ENCODE results near the gene C17orf114.

Gene C17orf114

GRCh38 chr17:4789951-4790704 lies 12.0 kb downstream of the C17orf114 start (continued):
- TF ChIP-seq ZNF639 (CRISPR knock-in tag; conservative IDR thresholded peaks at IDR 0.05): no peak; the same call in 1 of the 2 replicates
- no peak for TF ChIP-seq ZSCAN29 (CRISPR knock-in tag; conservative IDR thresholded peaks at IDR 0.05)
- TF ChIP-seq ZNF512 (CRISPR knock-in tag; IDR thresholded peaks at IDR 0.05): no peak
- TF ChIP-seq STAG1 (CRISPR knock-in tag; IDR thresholded peaks at IDR 0.05): peak; percentile 79
- no peak for TF ChIP-seq NFIB (CRISPR knock-in tag; IDR thresholded peaks at IDR 0.05; ENCODE audit: borderline replicate concordance)
- TF ChIP-seq HBP1 (CRISPR knock-in tag; IDR thresholded peaks at IDR 0.05; ENCODE audit: low read depth): no peak
- no peak for TF ChIP-seq KDM6A (CRISPR knock-in tag; IDR thresholded peaks at IDR 0.05; ENCODE audit: low read depth)
- TF ChIP-seq ZIK1 (CRISPR knock-in tag; IDR thresholded peaks at IDR 0.05; ENCODE audit: borderline replicate concordance, low read depth): no peak; the same call in 1 of the 2 replicates
- no peak for TF ChIP-seq TBL1XR1 (IDR thresholded peaks at IDR 0.05; ENCODE audit: borderline replicate concordance, low read length, partially characterized antibody)
- peak; percentile 53 for TF ChIP-seq ZNF629 (CRISPR knock-in tag; conservative IDR thresholded peaks at IDR 0.05)
- TF ChIP-seq ZNF772 (CRISPR knock-in tag; IDR thresholded peaks at IDR 0.05): no peak; the same call in 1 of the 2 replicates
- no peak for TF ChIP-seq FOXK2 (IDR thresholded peaks at IDR 0.05)
- TF ChIP-seq DRAP1 (CRISPR knock-in tag; IDR thresholded peaks at IDR 0.05): no peak; the same call in 1 of the 2 replicates
- TF ChIP-seq ZNF496 (CRISPR knock-in tag; IDR thresholded peaks at IDR 0.05; ENCODE audit: insufficient replicate concordance): no peak
- TF ChIP-seq FOXP4 (CRISPR knock-in tag; IDR thresholded peaks at IDR 0.05): peak; percentile 22; the same call in 1 of the 2 replicates
- TF ChIP-seq SRSF9 (IDR thresholded peaks at IDR 0.05; ENCODE audit: borderline replicate concordance, insufficient read depth, low read depth, low read length, poor library complexity, severe bottlenecking): no peak
- TF ChIP-seq SMAD1 (CRISPR knock-in tag; IDR thresholded peaks at IDR 0.05; ENCODE audit: borderline replicate concordance, low read depth): no peak
- no peak for TF ChIP-seq ZNF569 (CRISPR knock-in tag; IDR thresholded peaks at IDR 0.05; ENCODE audit: borderline replicate concordance)
- TF ChIP-seq MED8 (CRISPR knock-in tag; IDR thresholded peaks at IDR 0.05; ENCODE audit: insufficient replicate concordance): peak; percentile 6
- TF ChIP-seq RNF2 (conservative IDR thresholded peaks at IDR 0.05; ENCODE audit: low read depth): peak; percentile 65; the same call in 1 of the 2 replicates
- no peak for TF ChIP-seq SOX13 (IDR thresholded peaks at IDR 0.05)
- no peak for TF ChIP-seq SOX13 (CRISPR knock-in tag; conservative IDR thresholded peaks at IDR 0.05 in 1 of 2, IDR thresholded peaks at IDR 0.05 in 1 of 2)
- TF ChIP-seq RAD21 (CRISPR knock-in tag; IDR thresholded peaks at IDR 0.05): peak; percentile 98
- TF ChIP-seq ZNF724P (CRISPR knock-in tag; IDR thresholded peaks at IDR 0.05; ENCODE audit: borderline replicate concordance): no peak
